H9 (cell line): Measurements from ENCODE around the gene LRRC63. TPM values are rescaled to one million over a fixed set of nuclear protein-coding genes. Genes with fewer than 3 reads are reported as not detected.

ENCODE experiments used
- DNase-seq: peaks from one replicate; pipeline ENCODE4 v3.0.0-alpha.2; 2017
- H2AFZ ChIP-seq: one replicate; pipeline ENCODE4 v1.6.1; 2013; ENCODE audit warnings: mild to moderate bottlenecking, low read length, control low read depth, moderate library complexity
- H2AK5ac ChIP-seq: 2 replicates; pipeline ENCODE4 v1.6.1; 2013; ENCODE audit warnings: low read length, control low read depth, mixed read lengths; ENCODE audit not compliant: insufficient read length
- H2BK120ac ChIP-seq: one replicate; pipeline ENCODE4 v1.6.1; 2013; ENCODE audit warnings: low read depth, mild to moderate bottlenecking, low read length, control low read depth, inconsistent platforms; ENCODE audit not compliant: poor library complexity, severe bottlenecking
- H2BK12ac ChIP-seq: 2 replicates; pipeline ENCODE4 v1.6.1; 2013; ENCODE audit warnings: low read length, control low read depth, mixed read lengths, low read depth; ENCODE audit not compliant: insufficient read length
- H2BK15ac ChIP-seq: 2 replicates; pipeline ENCODE4 v1.6.1; 2013; ENCODE audit warnings: low read depth, low read length, control low read depth
- H2BK20ac ChIP-seq: one replicate; pipeline ENCODE4 v1.6.1; 2013; ENCODE audit warnings: low read depth, mild to moderate bottlenecking, low read length, control low read depth, inconsistent platforms; ENCODE audit not compliant: poor library complexity, severe bottlenecking
- H2BK5ac ChIP-seq: 2 replicates; pipeline ENCODE4 v1.6.1; 2013; ENCODE audit warnings: low read length, control low read depth, mixed read lengths; ENCODE audit not compliant: insufficient read length
- H3K14ac ChIP-seq: 2 replicates; pipeline ENCODE4 v1.6.1; 2013; ENCODE audit warnings: low read length, control low read depth; ENCODE audit not compliant: insufficient read depth
- H3K18ac ChIP-seq: 2 replicates; pipeline ENCODE4 v1.6.1; 2013; ENCODE audit warnings: low read depth, mild to moderate bottlenecking, mixed read lengths, low read length, control low read depth; ENCODE audit not compliant: insufficient read length
- H3K23ac ChIP-seq: 2 replicates; pipeline ENCODE4 v1.6.1; 2013; ENCODE audit warnings: low read length, control low read depth, mixed read lengths, low read depth; ENCODE audit not compliant: insufficient read length
- H3K23me2 ChIP-seq: 2 replicates; pipeline ENCODE4 v1.6.1; 2013; ENCODE audit warnings: low read depth, mild to moderate bottlenecking, mixed read lengths, low read length, control low read depth; ENCODE audit not compliant: insufficient read length, poor library complexity, severe bottlenecking
- H3K27ac ChIP-seq: 2 replicates; pipeline ENCODE4 v1.5.1; 2013; ENCODE audit warnings: low read length, control low read depth, mixed read lengths, low read depth; ENCODE audit not compliant: insufficient read length
- H3K27me3 ChIP-seq: 2 replicates; pipeline ENCODE4 v1.6.1; 2013; ENCODE audit warnings: low read length, control low read depth, inconsistent platforms; ENCODE audit not compliant: insufficient read depth
- H3K4ac ChIP-seq: 2 replicates; pipeline ENCODE4 v1.6.1; 2013; ENCODE audit warnings: low read depth, mild to moderate bottlenecking, control low read depth, inconsistent platforms, low read length, moderate library complexity
- H3K4me1 ChIP-seq: 2 replicates; pipeline ENCODE4 v1.6.1; 2013; ENCODE audit warnings: low read length, control low read depth, inconsistent platforms; ENCODE audit not compliant: insufficient read depth
- H3K4me2 ChIP-seq: 2 replicates; pipeline ENCODE4 v1.6.1; 2013; ENCODE audit warnings: low read length, control low read depth, mixed read lengths; ENCODE audit not compliant: insufficient read length, insufficient read depth
- H3K56ac ChIP-seq: 2 replicates; pipeline ENCODE4 v1.6.1; 2013; ENCODE audit warnings: low read depth, mild to moderate bottlenecking, mixed read lengths, low read length, control low read depth; ENCODE audit not compliant: insufficient read length
- H3K79me1 ChIP-seq: 2 replicates; pipeline ENCODE4 v1.6.1; 2013; ENCODE audit warnings: low read depth, mild to moderate bottlenecking, moderate library complexity, low read length, control low read depth, inconsistent platforms; ENCODE audit not compliant: insufficient read depth, poor library complexity, severe bottlenecking
- H3K79me2 ChIP-seq: 2 replicates; pipeline ENCODE4 v1.6.1; 2013; ENCODE audit warnings: low read length, control low read depth, inconsistent platforms; ENCODE audit not compliant: insufficient read depth
- H3K9ac ChIP-seq: 2 replicates; pipeline ENCODE4 v1.6.1; 2013; ENCODE audit warnings: low read length, control low read depth, mixed read lengths; ENCODE audit not compliant: insufficient read length; ENCODE audit errors: extremely low read depth
- H3K9me3 ChIP-seq: one replicate; pipeline ENCODE4 v1.6.1; 2013; ENCODE audit warnings: low read depth, low read length, inconsistent platforms; ENCODE audit not compliant: control insufficient read depth
- H3T11ph ChIP-seq: one replicate; pipeline ENCODE4 v1.6.1; 2013; ENCODE audit warnings: mild to moderate bottlenecking, low read length, control low read depth, inconsistent platforms
- H4K20me1 ChIP-seq: one replicate; pipeline ENCODE4 v1.6.1; 2013; ENCODE audit not compliant: control insufficient read depth, insufficient read length, insufficient read depth
- H4K5ac ChIP-seq: 2 replicates; pipeline ENCODE4 v1.6.1; 2013; ENCODE audit warnings: low read depth, mild to moderate bottlenecking, mixed read lengths, low read length, control low read depth; ENCODE audit not compliant: insufficient read length
- H4K8ac ChIP-seq: replicated peaks from 2 replicates; pipeline ENCODE4 v1.6.1; 2013; ENCODE audit warnings: low read length, control low read depth, mixed read lengths, low read depth; ENCODE audit not compliant: insufficient read length
- H4K91ac ChIP-seq: 2 replicates; pipeline ENCODE4 v1.6.1; 2013; ENCODE audit warnings: low read depth, mild to moderate bottlenecking, moderate library complexity, mixed read lengths, low read length, control low read depth; ENCODE audit not compliant: insufficient read length
- H3K27ac Mint-ChIP-seq, 3 experiments: 2 replicates in 2 of 3; 3 replicates in 1 of 3; pipeline ENCODE4 v1.8.0; 2020 to 2021; ENCODE audit warnings: mixed read lengths in 3 of 3, mild to moderate bottlenecking in 1 of 3, moderate library complexity in 1 of 3
- H3K27me3 Mint-ChIP-seq: 2 replicates; pipeline ENCODE4 v1.8.0; 2021; ENCODE audit warnings: low read depth, mild to moderate bottlenecking, moderate library complexity, mixed read lengths
- H3K36me3 Mint-ChIP-seq, 3 experiments: 2 replicates in 2 of 3; 3 replicates in 1 of 3; pipeline ENCODE4 v1.8.0; 2020 to 2021; ENCODE audit warnings: low read depth in 3 of 3, mixed read lengths in 3 of 3; ENCODE audit not compliant: insufficient read depth in 1 of 3
- H3K4me1 Mint-ChIP-seq, 2 experiments: 2 replicates each; pipeline ENCODE4 v1.8.0; 2020; ENCODE audit warnings: mixed read lengths in 2 of 2
- H3K4me3 Mint-ChIP-seq, 2 experiments: 2 replicates in 1 of 2; 3 replicates in 1 of 2; pipeline ENCODE4 v1.8.0; 2020 to 2021; ENCODE audit warnings: mild to moderate bottlenecking in 2 of 2, mixed read lengths in 2 of 2, moderate library complexity in 1 of 2
- H3K9me3 Mint-ChIP-seq, 2 experiments: 2 replicates in 1 of 2; 3 replicates in 1 of 2; pipeline ENCODE4 v1.8.0; 2020; ENCODE audit warnings: mild to moderate bottlenecking in 2 of 2, mixed read lengths in 2 of 2, moderate library complexity in 1 of 2
- WGBS: extraction: QIAGEN DNeasy Blood & Tissue Kit; methylation state at CpG from one replicate; pipeline ENCODE4 v1.1.7; 2013; ENCODE audit warnings: missing lambda C conversion rate, low lambda C conversion rate, mixed read lengths; ENCODE audit not compliant: insufficient read length; ENCODE audit errors: extremely low coverage; 5-methylcytosine and 5-hydroxymethylcytosine counted together
- total RNA-seq: library from RNA; stranded (reverse); gene quantifications from 2 replicates; pipeline ENCODE4 v1.2.1, GENCODE V29; 2021
- TF ChIP-seq, protein P1 (sequence below): fragments of 200-600 bp; sonication (generic); conservative IDR thresholded peaks from 3 replicates; pipeline ENCODE4 v1.8.0; 2021; ENCODE audit warnings: antibody characterized with exemption, mild to moderate bottlenecking

LRRC63 gene
- total RNA-seq, 1 experiment from 2014 or later: not detected

DNA sequence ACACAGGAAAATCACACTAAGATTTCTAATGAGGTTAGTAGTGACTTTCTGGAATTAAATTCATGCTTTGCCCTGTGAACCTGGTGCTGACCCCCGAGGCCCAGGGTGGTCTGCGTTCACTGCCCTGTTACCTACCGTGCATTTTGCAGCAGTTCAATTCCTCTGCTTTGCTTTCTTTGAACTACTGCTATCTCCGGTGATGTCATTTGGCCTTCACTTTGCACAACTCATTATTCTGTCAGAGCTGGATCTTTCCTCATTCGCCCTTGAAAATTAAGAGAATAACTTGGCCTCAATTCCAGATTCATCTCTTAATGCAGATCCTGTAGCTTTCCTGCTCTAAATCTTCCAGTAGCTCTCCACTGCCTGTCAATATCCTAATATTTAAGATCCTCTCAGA, 8.8 kb upstream of the LRRC63 start:
- H3K23me2 ChIP-seq: no peaks in the 10 kb centered on the region

More for the DNA sequence above, 8.8 kb upstream of the LRRC63 start:
- no peaks in the 10 kb centered on the region for H3K27me3 ChIP-seq
- H3K18ac ChIP-seq: no peak overlapping the region
- no peak overlapping the region for H2BK20ac ChIP-seq
- no peak overlapping the region for H3K56ac ChIP-seq
- H3K27ac Mint-ChIP-seq: no peak overlapping the region
- peaks cover 6 to 7% of the 10 kb centered on the region in 2 experiments for H3K4me1 Mint-ChIP-seq
- no peaks in the 10 kb centered on the region for H4K20me1 ChIP-seq
- TF ChIP-seq, protein P1, sequence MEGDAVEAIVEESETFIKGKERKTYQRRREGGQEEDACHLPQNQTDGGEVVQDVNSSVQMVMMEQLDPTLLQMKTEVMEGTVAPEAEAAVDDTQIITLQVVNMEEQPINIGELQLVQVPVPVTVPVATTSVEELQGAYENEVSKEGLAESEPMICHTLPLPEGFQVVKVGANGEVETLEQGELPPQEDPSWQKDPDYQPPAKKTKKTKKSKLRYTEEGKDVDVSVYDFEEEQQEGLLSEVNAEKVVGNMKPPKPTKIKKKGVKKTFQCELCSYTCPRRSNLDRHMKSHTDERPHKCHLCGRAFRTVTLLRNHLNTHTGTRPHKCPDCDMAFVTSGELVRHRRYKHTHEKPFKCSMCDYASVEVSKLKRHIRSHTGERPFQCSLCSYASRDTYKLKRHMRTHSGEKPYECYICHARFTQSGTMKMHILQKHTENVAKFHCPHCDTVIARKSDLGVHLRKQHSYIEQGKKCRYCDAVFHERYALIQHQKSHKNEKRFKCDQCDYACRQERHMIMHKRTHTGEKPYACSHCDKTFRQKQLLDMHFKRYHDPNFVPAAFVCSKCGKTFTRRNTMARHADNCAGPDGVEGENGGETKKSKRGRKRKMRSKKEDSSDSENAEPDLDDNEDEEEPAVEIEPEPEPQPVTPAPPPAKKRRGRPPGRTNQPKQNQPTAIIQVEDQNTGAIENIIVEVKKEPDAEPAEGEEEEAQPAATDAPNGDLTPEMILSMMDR: no peak
- no peak overlapping the region for H2AK5ac ChIP-seq
- H3K9me3 Mint-ChIP-seq: no peaks in the 10 kb centered on the region
- no peak overlapping the region for H4K5ac ChIP-seq
- no peak overlapping the region for H3K27ac ChIP-seq
- DNase-seq: no peak
- H3K4me2 ChIP-seq: no peak overlapping the region
- H4K91ac ChIP-seq: no peak overlapping the region
- H2BK5ac ChIP-seq: no peak overlapping the region
- no peaks in the 10 kb centered on the region for H3K4me1 ChIP-seq
- no peak overlapping the region for H2AFZ ChIP-seq
- no peak overlapping the region for H3K4me3 Mint-ChIP-seq
- H3T11ph ChIP-seq: no peak overlapping the region
- no peaks in the 10 kb centered on the region for H3K79me1 ChIP-seq
- H2BK12ac ChIP-seq: no peak overlapping the region
- no peak overlapping the region for H3K23ac ChIP-seq
- no peaks in the 10 kb centered on the region for H3K9me3 ChIP-seq
- H3K9ac ChIP-seq: no peak overlapping the region
- no CpG with 5 or more reads among the region's 5 CpGs for WGBS
- no peak overlapping the region for H2BK15ac ChIP-seq
- no peaks in the 10 kb centered on the region for H3K36me3 Mint-ChIP-seq
- no peak overlapping the region for H2BK120ac ChIP-seq
- no peaks in the 10 kb centered on the region for H3K79me2 ChIP-seq
- H3K27me3 Mint-ChIP-seq: no peaks in the 10 kb centered on the region; the same call in 1 of the 2 replicates
- no peak overlapping the region for H4K8ac ChIP-seq
- H3K4ac ChIP-seq: no peak overlapping the region
- no peak overlapping the region for H3K14ac ChIP-seq
